Measurements from ENCODE around the gene LPCAT2.

DNA sequence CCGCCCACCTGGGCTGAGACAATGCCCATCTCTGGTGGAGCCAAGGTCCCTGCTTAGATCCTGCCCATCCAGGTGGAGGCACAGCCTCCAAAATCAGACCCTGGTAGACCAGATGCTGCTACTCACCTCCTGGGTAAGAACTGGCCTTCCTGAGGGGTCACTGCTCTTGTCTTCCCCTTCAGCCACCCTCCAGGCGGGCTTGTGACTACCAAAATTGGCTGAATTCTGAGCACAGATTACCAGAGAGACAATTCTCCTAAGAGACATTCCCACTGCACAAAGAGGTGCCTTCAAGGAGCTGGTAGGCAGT lies 19.0 kb upstream of the LPCAT2 start:
- TF ChIP-seq, protein P1, sequence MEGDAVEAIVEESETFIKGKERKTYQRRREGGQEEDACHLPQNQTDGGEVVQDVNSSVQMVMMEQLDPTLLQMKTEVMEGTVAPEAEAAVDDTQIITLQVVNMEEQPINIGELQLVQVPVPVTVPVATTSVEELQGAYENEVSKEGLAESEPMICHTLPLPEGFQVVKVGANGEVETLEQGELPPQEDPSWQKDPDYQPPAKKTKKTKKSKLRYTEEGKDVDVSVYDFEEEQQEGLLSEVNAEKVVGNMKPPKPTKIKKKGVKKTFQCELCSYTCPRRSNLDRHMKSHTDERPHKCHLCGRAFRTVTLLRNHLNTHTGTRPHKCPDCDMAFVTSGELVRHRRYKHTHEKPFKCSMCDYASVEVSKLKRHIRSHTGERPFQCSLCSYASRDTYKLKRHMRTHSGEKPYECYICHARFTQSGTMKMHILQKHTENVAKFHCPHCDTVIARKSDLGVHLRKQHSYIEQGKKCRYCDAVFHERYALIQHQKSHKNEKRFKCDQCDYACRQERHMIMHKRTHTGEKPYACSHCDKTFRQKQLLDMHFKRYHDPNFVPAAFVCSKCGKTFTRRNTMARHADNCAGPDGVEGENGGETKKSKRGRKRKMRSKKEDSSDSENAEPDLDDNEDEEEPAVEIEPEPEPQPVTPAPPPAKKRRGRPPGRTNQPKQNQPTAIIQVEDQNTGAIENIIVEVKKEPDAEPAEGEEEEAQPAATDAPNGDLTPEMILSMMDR (IDR thresholded peaks at IDR 0.05): no peak
- no peak for TF ChIP-seq POLR2A (IDR thresholded peaks at IDR 0.05)
